ENCODE results near the gene PSD. TPM values are rescaled to one million over a fixed set of nuclear protein-coding genes. Genes with fewer than 3 reads are reported as not detected.

PSD gene
- total and polyA plus RNA-seq, 2 donors (not counting 3 experiments of a cell fraction or from before 2014, with no cell fraction given) = 0.10 to 0.40 TPM

DNA sequence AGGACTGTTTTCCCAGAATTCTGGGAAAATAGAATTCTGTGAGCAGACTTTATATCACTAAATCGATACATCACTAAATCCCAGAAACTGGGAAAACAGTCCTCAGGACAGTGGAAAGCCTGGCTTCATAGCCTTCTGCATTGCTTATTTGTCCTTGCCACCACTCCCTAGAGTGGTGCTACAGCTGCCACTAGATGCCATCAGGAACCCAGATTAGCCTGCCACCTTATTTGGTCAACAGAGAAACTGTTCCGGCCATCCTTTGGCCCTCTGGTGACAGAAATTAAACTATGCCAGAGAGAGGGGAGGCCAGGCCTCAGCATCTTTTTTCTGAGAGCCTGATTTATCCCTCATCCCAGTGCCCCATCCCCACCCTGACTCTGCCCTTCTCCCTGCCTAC is 42.7 kb downstream of the PSD start:
- no peaks in the 10 kb centered on the region for H3K27me3 ChIP-seq (ENCODE audit: control insufficient read depth in 2 of 2, insufficient read depth in 2 of 2, low read length in 2 of 2)
- H3K4me1 ChIP-seq (ENCODE audit: control insufficient read depth, extremely low read depth, insufficient read depth, low read length) = no peaks in the 10 kb centered on the region
- no peak overlapping the region for H3K27ac ChIP-seq (ENCODE audit: insufficient read depth, low read depth, low read length)
- intact Hi-C loops (cut with micrococcal nuclease) = no loop called here
- TF ChIP-seq, protein P1, sequence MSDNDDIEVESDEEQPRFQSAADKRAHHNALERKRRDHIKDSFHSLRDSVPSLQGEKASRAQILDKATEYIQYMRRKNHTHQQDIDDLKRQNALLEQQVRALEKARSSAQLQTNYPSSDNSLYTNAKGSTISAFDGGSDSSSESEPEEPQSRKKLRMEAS (IDR thresholded peaks at IDR 0.05; ENCODE audit: insufficient read depth, insufficient read length) = no peak
- TF ChIP-seq JUN (IDR thresholded peaks at IDR 0.05; ENCODE audit: borderline replicate concordance, insufficient read depth, insufficient read length, low read depth) (no peak), MYC (IDR thresholded peaks at IDR 0.05; ENCODE audit: low read depth, low read length) (no peak), POLR2AphosphoS5 (IDR thresholded peaks at IDR 0.05; ENCODE audit: insufficient read depth, low read depth, low read length) (no peak), FOS (IDR thresholded peaks at IDR 0.05; ENCODE audit: borderline replicate concordance, insufficient read depth, low read length) (no peak), GATA2 (IDR thresholded peaks at IDR 0.05; ENCODE audit: insufficient read depth, insufficient read length, low read depth, low read length) (no peak), POLR2A (IDR thresholded peaks at IDR 0.05; ENCODE audit: low read depth, low read length) (no peak), EZH2 (IDR thresholded peaks at IDR 0.05; ENCODE audit: borderline replicate concordance, low read depth, low read length, severe bottlenecking) (no peak)
- TF ChIP-seq, protein P2, sequence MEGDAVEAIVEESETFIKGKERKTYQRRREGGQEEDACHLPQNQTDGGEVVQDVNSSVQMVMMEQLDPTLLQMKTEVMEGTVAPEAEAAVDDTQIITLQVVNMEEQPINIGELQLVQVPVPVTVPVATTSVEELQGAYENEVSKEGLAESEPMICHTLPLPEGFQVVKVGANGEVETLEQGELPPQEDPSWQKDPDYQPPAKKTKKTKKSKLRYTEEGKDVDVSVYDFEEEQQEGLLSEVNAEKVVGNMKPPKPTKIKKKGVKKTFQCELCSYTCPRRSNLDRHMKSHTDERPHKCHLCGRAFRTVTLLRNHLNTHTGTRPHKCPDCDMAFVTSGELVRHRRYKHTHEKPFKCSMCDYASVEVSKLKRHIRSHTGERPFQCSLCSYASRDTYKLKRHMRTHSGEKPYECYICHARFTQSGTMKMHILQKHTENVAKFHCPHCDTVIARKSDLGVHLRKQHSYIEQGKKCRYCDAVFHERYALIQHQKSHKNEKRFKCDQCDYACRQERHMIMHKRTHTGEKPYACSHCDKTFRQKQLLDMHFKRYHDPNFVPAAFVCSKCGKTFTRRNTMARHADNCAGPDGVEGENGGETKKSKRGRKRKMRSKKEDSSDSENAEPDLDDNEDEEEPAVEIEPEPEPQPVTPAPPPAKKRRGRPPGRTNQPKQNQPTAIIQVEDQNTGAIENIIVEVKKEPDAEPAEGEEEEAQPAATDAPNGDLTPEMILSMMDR (IDR thresholded peaks at IDR 0.05; ENCODE audit: extremely low read depth in 1 of 2, insufficient read depth in 1 of 2, low read depth in 1 of 2, low read length in 2 of 2) = no peak
- no peak overlapping the region for H3K4me2 ChIP-seq (ENCODE audit: insufficient read depth, low read length)
- no peaks in the 10 kb centered on the region for H3K79me2 ChIP-seq (ENCODE audit: control insufficient read depth, insufficient read depth, low read length)
- H3K9me3 ChIP-seq (replicated peaks; ENCODE audit: control insufficient read depth, insufficient read depth, low read length) = no peaks in the 10 kb centered on the region
- no peaks in the 10 kb centered on the region for H3K9me1 ChIP-seq (replicated peaks; ENCODE audit: control insufficient read depth, extremely low read depth, insufficient read depth, low read length)
- no peak overlapping the region for H3K4me3 ChIP-seq (replicated peaks in 1 of 3; ENCODE audit: insufficient read depth in 1 of 3, low read depth in 1 of 3, low read length in 3 of 3)
- dilution Hi-C loops (cut with MboI; ENCODE audit: extremely low pct_ligation_motif_present, low sequenced_read_pairs) = no loop called here
- no peaks in the 10 kb centered on the region for H4K20me1 ChIP-seq (replicated peaks; ENCODE audit: control insufficient read depth, extremely low read depth, insufficient read depth, low read length)
- POLR2A ChIA-PET = no interaction called here
- CTCF ChIA-PET = interaction anchor here (2.0 kb wide), 1 partner anchor 24 kb away, joined by 8 read pairs; no protein-coding TSS in a partner anchor
- no peak for DNase-seq (ENCODE audit: low read depth, low spot score)
- no TSS peak for BruUV-seq (replicated peaks)
- no peak for FAIRE-seq
- H3K36me3 ChIP-seq (ENCODE audit: control insufficient read depth in 2 of 2, extremely low read depth in 1 of 2, insufficient read depth in 2 of 2, low read length in 2 of 2) = peaks cover 12 to 35% of the 10 kb centered on the region in 2 experiments
- no peak overlapping the region for H2AFZ ChIP-seq (ENCODE audit: low read depth, low read length)
- no peak overlapping the region for H3K9ac ChIP-seq (replicated peaks; ENCODE audit: extremely low read depth, insufficient read depth, low read length)
